Measurements from ENCODE around the gene WIPF2. TPM values are rescaled to one million over a fixed set of nuclear protein-coding genes. Genes with fewer than 3 reads are reported as not detected.

Gene WIPF2
- total and polyA plus RNA-seq, 2 experiments from 2014 or later: 9.2 TPM

GRCh38 chr17:40187238-40187637, 31.9 kb upstream of the WIPF2 start:
- H3K9me2 ChIP-seq (ENCODE audit: insufficient read depth): no peaks in the 10 kb centered on the region
- no peak for ATAC-seq
- no peaks in the 10 kb centered on the region for H3K79me2 ChIP-seq (replicated peaks; ENCODE audit: insufficient read depth)
- peaks cover 11% of the 10 kb centered on the region; the same call in 1 of the 2 replicates for H3F3A ChIP-seq (replicated peaks; ENCODE audit: low read depth)
- TF ChIP-seq ZNF331 (CRISPR knock-in tag; IDR thresholded peaks at IDR 0.05; ENCODE audit: low read depth): no peak
- no peak for TF ChIP-seq NANOG (IDR thresholded peaks at IDR 0.05; ENCODE audit: borderline replicate concordance)
- no peak for TF ChIP-seq CREB1 (CRISPR knock-in tag; IDR thresholded peaks at IDR 0.05; ENCODE audit: low read depth)
- no peak for TF ChIP-seq REST (IDR thresholded peaks at IDR 0.05; ENCODE audit: unreplicated experiment)
- TF ChIP-seq, protein P1, sequence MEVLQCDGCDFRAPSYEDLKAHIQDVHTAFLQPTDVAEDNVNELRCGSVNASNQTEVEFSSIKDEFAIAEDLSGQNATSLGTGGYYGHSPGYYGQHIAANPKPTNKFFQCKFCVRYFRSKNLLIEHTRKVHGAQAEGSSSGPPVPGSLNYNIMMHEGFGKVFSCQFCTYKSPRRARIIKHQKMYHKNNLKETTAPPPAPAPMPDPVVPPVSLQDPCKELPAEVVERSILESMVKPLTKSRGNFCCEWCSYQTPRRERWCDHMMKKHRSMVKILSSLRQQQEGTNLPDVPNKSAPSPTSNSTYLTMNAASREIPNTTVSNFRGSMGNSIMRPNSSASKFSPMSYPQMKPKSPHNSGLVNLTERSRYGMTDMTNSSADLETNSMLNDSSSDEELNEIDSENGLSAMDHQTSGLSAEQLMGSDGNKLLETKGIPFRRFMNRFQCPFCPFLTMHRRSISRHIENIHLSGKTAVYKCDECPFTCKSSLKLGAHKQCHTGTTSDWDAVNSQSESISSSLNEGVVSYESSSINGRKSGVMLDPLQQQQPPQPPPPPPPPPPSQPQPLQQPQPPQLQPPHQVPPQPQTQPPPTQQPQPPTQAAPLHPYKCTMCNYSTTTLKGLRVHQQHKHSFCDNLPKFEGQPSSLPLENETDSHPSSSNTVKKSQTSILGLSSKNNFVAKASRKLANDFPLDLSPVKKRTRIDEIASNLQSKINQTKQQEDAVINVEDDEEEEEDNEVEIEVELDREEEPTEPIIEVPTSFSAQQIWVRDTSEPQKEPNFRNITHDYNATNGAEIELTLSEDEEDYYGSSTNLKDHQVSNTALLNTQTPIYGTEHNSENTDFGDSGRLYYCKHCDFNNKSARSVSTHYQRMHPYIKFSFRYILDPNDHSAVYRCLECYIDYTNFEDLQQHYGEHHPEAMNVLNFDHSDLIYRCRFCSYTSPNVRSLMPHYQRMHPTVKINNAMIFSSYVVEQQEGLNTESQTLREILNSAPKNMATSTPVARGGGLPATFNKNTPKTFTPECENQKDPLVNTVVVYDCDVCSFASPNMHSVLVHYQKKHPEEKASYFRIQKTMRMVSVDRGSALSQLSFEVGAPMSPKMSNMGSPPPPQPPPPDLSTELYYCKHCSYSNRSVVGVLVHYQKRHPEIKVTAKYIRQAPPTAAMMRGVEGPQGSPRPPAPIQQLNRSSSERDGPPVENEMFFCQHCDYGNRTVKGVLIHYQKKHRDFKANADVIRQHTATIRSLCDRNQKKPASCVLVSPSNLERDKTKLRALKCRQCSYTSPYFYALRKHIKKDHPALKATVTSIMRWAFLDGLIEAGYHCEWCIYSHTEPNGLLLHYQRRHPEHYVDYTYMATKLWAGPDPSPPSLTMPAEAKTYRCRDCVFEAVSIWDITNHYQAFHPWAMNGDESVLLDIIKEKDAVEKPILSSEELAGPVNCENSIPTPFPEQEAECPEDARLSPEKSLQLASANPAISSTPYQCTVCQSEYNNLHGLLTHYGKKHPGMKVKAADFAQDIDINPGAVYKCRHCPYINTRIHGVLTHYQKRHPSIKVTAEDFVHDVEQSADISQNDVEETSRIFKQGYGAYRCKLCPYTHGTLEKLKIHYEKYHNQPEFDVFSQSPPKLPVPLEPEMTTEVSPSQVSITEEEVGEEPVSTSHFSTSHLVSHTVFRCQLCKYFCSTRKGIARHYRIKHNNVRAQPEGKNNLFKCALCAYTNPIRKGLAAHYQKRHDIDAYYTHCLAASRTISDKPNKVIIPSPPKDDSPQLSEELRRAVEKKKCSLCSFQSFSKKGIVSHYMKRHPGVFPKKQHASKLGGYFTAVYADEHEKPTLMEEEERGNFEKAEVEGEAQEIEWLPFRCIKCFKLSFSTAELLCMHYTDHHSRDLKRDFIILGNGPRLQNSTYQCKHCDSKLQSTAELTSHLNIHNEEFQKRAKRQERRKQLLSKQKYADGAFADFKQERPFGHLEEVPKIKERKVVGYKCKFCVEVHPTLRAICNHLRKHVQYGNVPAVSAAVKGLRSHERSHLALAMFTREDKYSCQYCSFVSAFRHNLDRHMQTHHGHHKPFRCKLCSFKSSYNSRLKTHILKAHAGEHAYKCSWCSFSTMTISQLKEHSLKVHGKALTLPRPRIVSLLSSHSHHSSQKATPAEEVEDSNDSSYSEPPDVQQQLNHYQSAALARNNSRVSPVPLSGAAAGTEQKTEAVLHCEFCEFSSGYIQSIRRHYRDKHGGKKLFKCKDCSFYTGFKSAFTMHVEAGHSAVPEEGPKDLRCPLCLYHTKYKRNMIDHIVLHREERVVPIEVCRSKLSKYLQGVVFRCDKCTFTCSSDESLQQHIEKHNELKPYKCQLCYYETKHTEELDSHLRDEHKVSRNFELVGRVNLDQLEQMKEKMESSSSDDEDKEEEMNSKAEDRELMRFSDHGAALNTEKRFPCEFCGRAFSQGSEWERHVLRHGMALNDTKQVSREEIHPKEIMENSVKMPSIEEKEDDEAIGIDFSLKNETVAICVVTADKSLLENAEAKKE (CRISPR knock-in tag; IDR thresholded peaks at IDR 0.05): no peak
- no peak for TF ChIP-seq POLR2AphosphoS5 (IDR thresholded peaks at IDR 0.05; ENCODE audit: low read depth)
- peaks cover 10% of the 10 kb centered on the region for H3K4me1 ChIP-seq (ENCODE audit: insufficient read depth)
- Mint-ChIP-seq H3K9me3 (no peaks in the 10 kb centered on the region), H3K4me1 (peaks cover 16% of the 10 kb centered on the region), H3K4me3 (no peak overlapping the region; the same call in 2 of the 3 replicates), H3K27me3 (ENCODE audit: insufficient read depth, low read depth, poor library complexity) (no peaks in the 10 kb centered on the region), H3K36me3 (ENCODE audit: low read depth) (peaks cover 11% of the 10 kb centered on the region), H3K27ac (no peak overlapping the region)
- no peaks in the 10 kb centered on the region for H3K36me3 ChIP-seq (ENCODE audit: insufficient read depth)
- H3K27ac ChIP-seq (ENCODE audit: low read depth): no peak overlapping the region
- H3K4me2 ChIP-seq: no peak overlapping the region
- no peak overlapping the region for H2AFZ ChIP-seq
- DNase-seq (ENCODE audit: low spot score): no peak
- H3K4me3 ChIP-seq: no peak overlapping the region
- H3K27me3 ChIP-seq (ENCODE audit: insufficient read depth): peaks cover 5% of the 10 kb centered on the region; the same call in 1 of the 2 replicates
- H4K20me1 ChIP-seq (replicated peaks; ENCODE audit: insufficient read depth): no peaks in the 10 kb centered on the region; the same call in 1 of the 2 replicates
